ES-I3 (cell line): ENCODE results near the gene CDK2.
A peak's percentile ranks its signal among the peaks of the same experiment; 100 is the strongest.
"Not testable (repeated sequence)": the region's sequence is repeated elsewhere in the genome, so short reads cannot be mapped to it uniquely, and the experiment has no call there.

ENCODE experiments used
- H3K36me3 ChIP-seq: 2 replicates; pipeline ENCODE4 v1.6.1; 2013; ENCODE audit warnings: mild to moderate bottlenecking, low read length, control low read depth, moderate library complexity; ENCODE audit not compliant: insufficient read depth
- H3K4me1 ChIP-seq: 2 replicates; pipeline ENCODE4 v1.6.1; 2013; ENCODE audit warnings: mild to moderate bottlenecking, control low read depth, low read length; ENCODE audit not compliant: insufficient read depth
- H3K9ac ChIP-seq: 2 replicates; pipeline ENCODE4 v1.6.1; 2013; ENCODE audit warnings: low read depth, mild to moderate bottlenecking, low read length, moderate library complexity
- H3K9me3 ChIP-seq: 2 replicates; pipeline ENCODE4 v1.6.1; 2013; ENCODE audit warnings: mild to moderate bottlenecking, low read length, moderate library complexity; ENCODE audit not compliant: control insufficient read depth, insufficient read depth

CDK2 gene

DNA sequence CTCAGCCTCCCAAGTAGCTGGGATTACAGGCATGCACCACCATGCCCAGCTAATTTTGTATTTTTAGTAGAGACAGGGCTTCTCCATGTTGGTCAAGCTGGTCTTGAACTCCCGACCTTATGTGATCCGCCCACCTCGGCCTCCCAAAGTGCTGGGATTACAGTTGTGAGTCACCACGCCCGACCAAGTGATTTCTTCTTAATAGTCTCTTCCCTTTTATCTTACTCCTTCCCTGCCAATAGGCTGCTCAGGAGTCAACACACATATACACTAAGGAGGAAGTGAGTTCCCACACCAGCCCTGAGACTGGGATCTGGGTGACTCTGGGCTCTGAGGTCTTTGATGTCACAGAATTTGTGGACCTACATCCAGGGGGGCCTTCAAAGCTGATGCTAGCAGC lies 36.7 kb downstream of the CDK2 start:
- not testable (repeated sequence) for H3K36me3 ChIP-seq, H3K9ac ChIP-seq, H3K9me3 ChIP-seq, H3K4me1 ChIP-seq

DNA sequence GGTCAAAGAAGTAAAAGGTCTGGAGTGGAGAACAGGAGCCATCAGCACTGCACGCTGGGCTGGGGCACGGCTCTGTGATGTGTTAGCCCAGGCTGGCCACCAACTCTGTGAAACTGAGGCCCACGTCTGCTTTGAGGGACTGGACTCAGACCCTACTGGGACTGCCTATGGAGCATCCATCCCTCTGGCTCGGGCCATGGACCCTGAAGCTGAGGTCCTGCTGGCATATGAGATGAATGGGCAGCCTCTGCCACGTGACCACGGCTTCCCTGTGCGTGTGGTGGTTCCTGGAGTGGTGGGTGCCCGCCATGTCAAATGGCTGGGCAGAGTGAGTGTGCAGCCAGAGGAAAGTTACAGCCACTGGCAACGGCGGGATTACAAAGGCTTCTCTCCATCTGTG lies 37.6 kb downstream of the CDK2 start:
- Histone ChIP-seq H3K4me1 (no peaks in the 10 kb centered on the region), H3K36me3 (no peaks in the 10 kb centered on the region), H3K9ac (no peak overlapping the region), H3K9me3 (no peaks in the 10 kb centered on the region)

DNA sequence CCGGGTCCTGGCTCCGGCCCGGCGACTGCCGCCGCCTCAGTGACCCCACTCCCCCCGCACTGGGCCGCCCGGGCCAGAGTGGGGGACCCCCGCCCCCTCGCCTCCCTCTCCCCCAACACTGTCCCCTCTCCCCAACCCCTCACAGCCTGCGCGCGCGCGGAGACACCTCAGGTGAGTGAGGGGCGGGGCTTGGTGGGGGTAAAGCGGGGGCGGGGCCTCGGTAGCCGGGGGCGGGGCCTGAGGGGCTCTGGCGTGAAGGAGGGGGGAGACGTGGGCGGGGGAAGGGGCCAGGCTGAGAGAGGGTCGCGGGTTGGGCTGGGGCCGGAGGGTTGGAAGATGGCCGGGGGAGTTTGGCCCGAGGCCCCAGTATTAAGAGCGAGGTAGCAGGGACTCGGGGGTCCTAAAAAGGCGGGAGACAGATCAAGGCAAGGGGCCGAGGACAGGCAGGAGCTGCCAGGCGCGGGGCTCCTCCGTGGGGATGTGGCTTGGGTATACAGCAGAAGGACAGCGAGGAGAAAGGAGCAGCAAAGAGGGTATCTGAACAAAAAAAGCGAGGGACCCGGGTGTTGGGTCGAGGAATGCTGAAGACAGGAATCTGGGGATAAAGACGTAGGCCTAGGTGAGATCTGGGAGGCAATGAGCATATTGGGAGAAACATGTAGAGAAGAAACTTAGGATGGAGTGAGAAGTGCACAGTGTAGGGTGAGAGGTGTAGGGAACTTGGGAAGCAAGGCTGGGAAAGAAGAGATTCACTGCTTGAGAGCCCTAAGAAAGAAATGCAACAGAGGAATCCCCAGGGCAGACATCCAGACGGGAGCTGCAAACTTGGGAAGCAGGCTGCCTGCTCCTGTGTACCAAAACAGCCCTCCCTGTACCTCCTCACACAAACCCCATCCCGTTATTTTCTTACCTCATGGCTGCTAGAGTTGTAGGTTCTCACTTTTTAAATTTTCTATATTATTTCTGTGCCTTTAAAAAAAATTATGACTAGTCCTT lies 41.2 kb downstream of the CDK2 start:
- peak overlapping the region; percentile 88 for H3K9ac ChIP-seq
- H3K4me1 ChIP-seq = no peaks in the 10 kb centered on the region
- H3K9me3 ChIP-seq = no peaks in the 10 kb centered on the region
- H3K36me3 ChIP-seq = no peaks in the 10 kb centered on the region

DNA sequence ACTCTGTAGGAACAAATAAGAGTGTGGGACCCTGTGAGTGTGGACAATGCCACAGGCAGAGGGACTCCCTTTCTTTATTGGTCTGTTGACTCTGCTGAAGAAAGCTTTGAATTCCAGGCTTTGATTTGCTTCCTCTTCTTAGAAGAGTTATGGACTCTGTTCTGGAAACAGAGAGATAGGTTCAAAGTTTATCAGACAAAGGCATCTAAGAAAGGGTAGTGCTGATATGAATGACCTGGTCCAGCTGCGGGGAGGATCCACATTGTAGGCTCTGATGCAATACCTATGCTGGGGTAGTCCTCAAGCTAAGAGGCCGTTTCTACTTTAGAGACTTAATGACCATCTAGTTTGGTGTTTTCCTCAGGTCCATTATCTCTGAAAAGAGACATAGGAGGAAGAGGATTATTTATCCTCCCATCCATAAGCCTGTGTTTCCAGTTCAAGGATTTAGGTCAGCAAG lies 43.5 kb downstream of the CDK2 start:
- no peak overlapping the region for H3K9ac ChIP-seq
- no peaks in the 10 kb centered on the region for H3K9me3 ChIP-seq
- H3K4me1 ChIP-seq = no peaks in the 10 kb centered on the region
- no peaks in the 10 kb centered on the region for H3K36me3 ChIP-seq

DNA sequence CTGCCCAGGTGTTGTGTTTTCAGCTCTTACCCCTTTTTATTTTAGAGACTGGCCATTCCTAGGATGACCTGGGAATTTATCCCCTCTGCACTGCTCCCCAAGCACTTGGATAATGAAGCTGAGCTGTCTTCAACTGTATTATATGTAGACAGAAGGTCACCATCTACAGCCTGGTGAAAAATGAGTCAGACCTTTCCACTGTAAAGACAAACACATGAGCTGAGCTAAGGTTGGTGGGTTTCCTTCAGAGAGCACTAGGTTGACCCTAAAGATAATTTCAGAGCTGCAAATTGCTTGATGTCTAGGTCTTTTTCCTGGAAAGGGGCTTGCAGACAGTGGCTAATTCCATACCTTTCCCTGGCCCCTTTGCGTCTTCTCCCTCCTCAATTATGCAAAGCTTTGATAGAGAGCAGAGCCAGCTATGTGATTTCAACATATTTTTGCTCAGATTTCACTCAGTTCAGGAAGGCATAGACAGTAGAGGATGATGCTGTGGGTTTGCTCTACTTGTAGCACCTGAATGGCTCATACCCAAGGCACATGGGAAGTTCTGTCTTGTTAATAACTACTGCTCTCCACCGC lies 45.0 kb downstream of the CDK2 start:
- no peaks in the 10 kb centered on the region for H3K9me3 ChIP-seq
- no peak overlapping the region for H3K9ac ChIP-seq
- H3K36me3 ChIP-seq = no peaks in the 10 kb centered on the region
- H3K4me1 ChIP-seq = no peaks in the 10 kb centered on the region

DNA sequence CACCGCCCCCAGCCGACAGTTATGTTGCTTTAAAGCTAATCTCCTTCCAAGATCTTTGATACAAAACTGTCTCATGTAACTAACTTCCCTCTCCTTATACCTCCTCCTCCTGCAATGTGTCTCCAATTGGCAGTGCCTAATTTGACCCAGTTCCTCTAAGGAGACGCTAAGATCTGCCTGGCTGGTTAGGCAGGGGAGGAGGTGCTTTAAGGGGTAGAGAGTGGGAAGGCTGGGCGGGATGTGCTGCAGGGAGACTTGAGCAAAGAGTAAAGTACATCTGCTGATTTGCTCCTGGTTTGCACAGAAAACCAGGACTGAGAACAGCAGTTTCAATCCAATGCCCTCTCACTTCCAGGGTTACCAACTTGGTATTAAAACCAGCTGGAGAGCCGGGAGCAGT lies 46.9 kb downstream of the CDK2 start:
- H3K9me3 ChIP-seq = no peaks in the 10 kb centered on the region
- H3K4me1 ChIP-seq = no peaks in the 10 kb centered on the region
- H3K9ac ChIP-seq = no peak overlapping the region
- H3K36me3 ChIP-seq = no peaks in the 10 kb centered on the region

DNA sequence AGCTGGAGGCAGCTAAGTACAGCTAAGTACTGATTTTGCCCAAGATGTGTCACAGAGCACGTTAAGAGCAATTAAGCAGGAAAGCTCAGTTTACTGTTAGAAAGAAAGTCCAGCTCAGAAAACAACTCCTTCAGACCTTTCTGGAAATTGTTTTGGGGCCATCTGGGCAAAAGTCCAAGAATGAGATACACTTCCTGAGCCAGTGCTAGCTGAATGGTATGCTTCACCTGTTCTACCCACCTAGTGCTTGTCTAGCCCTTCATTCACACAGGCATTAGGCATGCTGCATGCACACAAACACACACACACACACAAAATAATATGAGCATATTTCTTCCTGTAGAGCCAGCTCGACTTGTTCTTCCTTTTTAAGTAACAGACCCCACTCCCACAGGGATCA lies 47.6 kb downstream of the CDK2 start:
- H3K4me1 ChIP-seq = no peaks in the 10 kb centered on the region
- H3K9ac ChIP-seq = no peak overlapping the region
- no peaks in the 10 kb centered on the region for H3K36me3 ChIP-seq
- no peaks in the 10 kb centered on the region for H3K9me3 ChIP-seq

DNA sequence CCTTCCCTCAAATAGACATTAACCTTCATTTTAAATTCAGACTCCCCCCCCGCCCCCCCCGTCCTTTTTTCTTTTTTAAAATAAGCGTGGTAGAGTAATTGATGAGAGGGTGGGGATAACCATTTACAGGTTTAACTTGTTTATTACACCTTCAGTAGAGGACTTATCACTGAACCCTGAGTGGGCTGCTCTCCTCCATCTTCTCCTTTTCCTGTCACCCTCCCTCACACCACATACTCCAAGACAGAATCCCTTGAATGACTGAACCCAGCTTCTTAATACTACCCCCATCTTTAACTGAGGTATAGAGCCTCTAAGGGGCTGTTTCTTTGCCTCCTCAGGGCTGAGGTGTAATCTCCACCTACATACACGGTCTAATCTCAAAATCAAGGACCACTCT lies 50.6 kb downstream of the CDK2 start:
- Histone ChIP-seq H3K4me1 (peaks cover 7% of the 10 kb centered on the region), H3K9ac (no peak overlapping the region), H3K36me3 (no peaks in the 10 kb centered on the region), H3K9me3 (no peaks in the 10 kb centered on the region)

DNA sequence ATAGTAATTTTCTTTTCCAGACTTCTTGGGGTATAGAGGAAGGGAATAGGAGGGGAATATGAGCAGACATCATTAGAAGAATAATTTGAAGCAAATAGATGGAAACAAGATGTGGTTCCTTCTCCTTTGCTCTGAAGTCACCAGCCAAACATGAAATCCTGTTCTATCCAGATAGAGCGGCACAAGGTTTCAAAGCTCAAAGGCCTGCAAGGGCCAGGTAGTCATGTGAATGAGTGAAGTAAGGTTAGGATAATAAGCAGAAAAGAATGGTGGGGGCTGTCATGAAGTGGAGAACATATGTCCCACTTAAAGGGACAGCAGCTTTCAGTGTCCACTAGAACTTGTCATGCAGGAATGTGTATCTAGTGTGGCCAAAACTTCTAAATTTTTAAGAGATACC lies 51.7 kb downstream of the CDK2 start:
- no peaks in the 10 kb centered on the region for H3K36me3 ChIP-seq
- no peak overlapping the region for H3K9ac ChIP-seq
- no peaks in the 10 kb centered on the region for H3K9me3 ChIP-seq
- peaks cover 7% of the 10 kb centered on the region for H3K4me1 ChIP-seq

DNA sequence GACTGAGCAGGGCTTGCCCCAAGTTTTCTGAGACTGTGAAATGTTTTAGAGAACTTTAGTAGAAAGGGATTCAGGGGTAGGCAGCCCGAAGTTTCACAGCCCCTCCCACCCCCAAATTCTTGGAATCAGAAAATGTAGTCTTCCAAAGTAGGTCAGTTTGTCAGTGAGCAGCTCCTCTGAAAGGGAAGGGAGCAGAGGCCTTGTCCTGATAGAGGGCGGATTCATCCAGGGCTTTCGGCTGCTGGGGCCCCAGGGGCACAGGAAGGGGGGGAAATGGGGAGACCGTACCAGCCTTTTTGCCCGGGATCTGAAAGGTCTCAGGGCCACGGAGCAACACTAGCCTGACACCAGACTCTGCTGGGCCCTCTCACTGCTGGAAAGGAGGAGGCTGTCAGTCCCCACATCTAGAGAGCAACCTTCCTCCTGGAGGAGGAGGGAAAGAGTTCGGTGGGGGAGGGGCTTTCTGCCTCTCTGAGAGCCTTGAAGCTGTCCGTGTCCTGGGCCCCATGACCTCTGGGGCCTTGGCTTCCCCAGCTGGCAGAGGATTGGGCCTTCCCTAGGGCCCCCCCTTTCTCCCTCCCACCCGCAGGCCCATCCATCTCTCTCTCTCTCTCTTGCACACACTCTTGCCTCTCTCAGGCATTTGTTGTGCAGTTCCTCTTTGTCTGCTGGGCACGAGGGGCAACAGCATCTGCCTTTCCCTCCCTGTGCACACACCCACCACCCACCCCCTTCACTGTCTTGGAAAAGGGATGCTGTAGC lies 54.0 kb downstream of the CDK2 start, which contains the start of gene IKZF4:
TSS of gene IKZF4 (plus strand) at position 621 of the 762 bp plus-strand sequence. CDS start 451 bp downstream, outside the sequence.
- Histone ChIP-seq H3K9ac (peak within 1 kb of the TSS; percentile 54), H3K9me3 (no peaks in the 10 kb centered on the region), H3K36me3 (peaks cover 3% of the 10 kb centered on the region), H3K4me1 (peaks cover 7% of the 10 kb centered on the region)

DNA sequence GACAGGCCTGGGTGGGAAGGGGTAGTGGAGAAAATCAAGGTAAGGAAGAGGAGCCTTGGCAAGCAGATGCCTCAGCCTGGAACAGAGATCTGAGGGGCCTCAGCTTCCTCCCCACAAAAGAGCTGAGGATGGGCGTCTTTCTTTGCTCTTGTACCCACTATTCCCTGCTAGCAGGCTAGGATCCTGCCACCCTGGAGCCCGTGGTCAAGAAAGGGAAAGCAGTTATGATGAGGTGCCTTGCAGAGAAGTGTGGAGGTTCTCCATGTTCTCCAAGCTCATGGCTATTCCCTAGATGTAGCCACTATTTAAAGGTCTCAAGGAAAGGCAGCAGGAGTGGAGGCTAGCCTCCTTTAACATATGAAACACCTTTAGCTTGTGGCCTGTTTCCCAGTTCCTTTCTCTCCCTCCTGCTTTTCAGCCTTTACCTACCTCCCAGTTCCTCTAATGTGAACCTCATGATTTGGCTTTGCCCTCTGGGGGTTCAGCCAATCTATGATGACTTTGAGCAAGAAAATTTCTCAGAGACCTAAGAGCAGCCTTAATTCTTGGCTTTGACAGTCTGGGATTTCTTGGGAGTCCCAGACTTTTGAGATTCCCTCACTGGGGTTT lies 55.4 kb downstream of the CDK2 start:
- Histone ChIP-seq H3K9me3 (no peaks in the 10 kb centered on the region), H3K36me3 (peaks cover 3% of the 10 kb centered on the region), H3K4me1 (peaks cover 7% of the 10 kb centered on the region), H3K9ac (peak overlapping the region; percentile 54; the same call in 1 of the 2 replicates)
